Activated CD8-positive, alpha-beta T cell treated with anti-CD3 and anti-CD28 coated beads for 36 hours (primary cell): Measurements from ENCODE around the gene ARHGAP5. TPM values are rescaled to one million over a fixed set of nuclear protein-coding genes. Genes with fewer than 3 reads are reported as not detected.
A peak's percentile ranks its signal among the peaks of the same experiment; 100 is the strongest.

Experiments used
- ATAC-seq: fragments of 200-7000 bp; cut with Tn5 transposase; one replicate; pipeline ENCODE4 v1.10.0; 2021; ENCODE audit warnings: mild to moderate bottlenecking, moderate library complexity
- CTCF ChIA-PET: fragments of 350-600 bp; sonication (Branson Sonifier 250); formaldehyde crosslinking; loops from one replicate; lab custom pipeline; 2021; ENCODE audit warnings: antibody characterized with exemption; lab: Charles Lee
- POLR2A ChIA-PET: fragments of 350-600 bp; sonication (Branson Sonifier 250); formaldehyde crosslinking; loops from one replicate; lab custom pipeline; 2021; ENCODE audit warnings: antibody characterized with exemption; lab: Charles Lee
- DNase-seq: peaks from one replicate; pipeline ENCODE4 v3.0.0-alpha.2; 2020
- H3K27ac Mint-ChIP-seq: one replicate; pipeline ENCODE4 v1.8.0; 2021; ENCODE audit warnings: mild to moderate bottlenecking, mixed read lengths
- H3K27me3 Mint-ChIP-seq: one replicate; pipeline ENCODE4 v1.8.0; 2021; ENCODE audit warnings: mixed read lengths
- H3K36me3 Mint-ChIP-seq: one replicate; pipeline ENCODE4 v1.8.0; 2021; ENCODE audit warnings: low read depth, mixed read lengths
- H3K4me1 Mint-ChIP-seq: one replicate; pipeline ENCODE4 v1.8.0; 2021; ENCODE audit warnings: low read depth, mixed read lengths
- H3K4me3 Mint-ChIP-seq: one replicate; pipeline ENCODE4 v1.8.0; 2021; ENCODE audit warnings: mild to moderate bottlenecking, moderate library complexity, mixed read lengths
- H3K9me3 Mint-ChIP-seq: one replicate; pipeline ENCODE4 v1.8.0; 2021; ENCODE audit warnings: mixed read lengths
- intact Hi-C: fragments of 100-400 bp; cut with micrococcal nuclease; formaldehyde crosslinking; loops from one replicate; pipeline ENCODE4 v1.10.0; 2022
- total RNA-seq, 2 experiments: library from RNA; stranded (reverse); gene quantifications; one replicate each; pipeline ENCODE4 v1.2.3, GENCODE V29; 2021
- TF ChIP-seq, protein P1 (sequence below): fragments of 200-600 bp; IDR thresholded peaks from one replicate; pipeline ENCODE4 v1.8.0; 2022; ENCODE audit warnings: antibody characterized with exemption, mild to moderate bottlenecking

ARHGAP5 gene
- total RNA-seq, 2 experiments from 2014 or later: 32.5 to 36.0 TPM

DNA sequence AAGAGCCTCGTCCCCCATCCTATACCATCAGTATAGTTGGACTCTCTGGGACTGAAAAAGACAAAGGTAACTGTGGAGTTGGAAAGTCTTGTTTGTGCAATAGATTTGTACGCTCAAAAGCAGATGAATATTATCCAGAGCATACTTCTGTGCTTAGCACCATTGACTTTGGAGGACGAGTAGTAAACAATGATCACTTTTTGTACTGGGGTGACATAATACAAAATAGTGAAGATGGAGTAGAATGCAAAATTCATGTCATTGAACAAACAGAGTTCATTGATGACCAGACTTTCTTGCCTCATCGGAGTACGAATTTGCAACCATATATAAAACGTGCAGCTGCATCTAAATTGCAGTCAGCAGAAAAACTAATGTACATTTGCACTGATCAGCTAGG lies 13.6 kb downstream of the ARHGAP5 start:
- H3K4me3 Mint-ChIP-seq: no peak overlapping the region
- no peak for DNase-seq
- TF ChIP-seq, protein P1, sequence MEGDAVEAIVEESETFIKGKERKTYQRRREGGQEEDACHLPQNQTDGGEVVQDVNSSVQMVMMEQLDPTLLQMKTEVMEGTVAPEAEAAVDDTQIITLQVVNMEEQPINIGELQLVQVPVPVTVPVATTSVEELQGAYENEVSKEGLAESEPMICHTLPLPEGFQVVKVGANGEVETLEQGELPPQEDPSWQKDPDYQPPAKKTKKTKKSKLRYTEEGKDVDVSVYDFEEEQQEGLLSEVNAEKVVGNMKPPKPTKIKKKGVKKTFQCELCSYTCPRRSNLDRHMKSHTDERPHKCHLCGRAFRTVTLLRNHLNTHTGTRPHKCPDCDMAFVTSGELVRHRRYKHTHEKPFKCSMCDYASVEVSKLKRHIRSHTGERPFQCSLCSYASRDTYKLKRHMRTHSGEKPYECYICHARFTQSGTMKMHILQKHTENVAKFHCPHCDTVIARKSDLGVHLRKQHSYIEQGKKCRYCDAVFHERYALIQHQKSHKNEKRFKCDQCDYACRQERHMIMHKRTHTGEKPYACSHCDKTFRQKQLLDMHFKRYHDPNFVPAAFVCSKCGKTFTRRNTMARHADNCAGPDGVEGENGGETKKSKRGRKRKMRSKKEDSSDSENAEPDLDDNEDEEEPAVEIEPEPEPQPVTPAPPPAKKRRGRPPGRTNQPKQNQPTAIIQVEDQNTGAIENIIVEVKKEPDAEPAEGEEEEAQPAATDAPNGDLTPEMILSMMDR: no peak
- H3K27ac Mint-ChIP-seq: no peak overlapping the region
- intact Hi-C loops: no loop called here
- peaks cover 32% of the 10 kb centered on the region for H3K36me3 Mint-ChIP-seq
- POLR2A ChIA-PET: no interaction called here
- CTCF ChIA-PET: no interaction called here
- H3K9me3 Mint-ChIP-seq: no peaks in the 10 kb centered on the region
- peaks cover 11% of the 10 kb centered on the region for H3K4me1 Mint-ChIP-seq
- no peaks in the 10 kb centered on the region for H3K27me3 Mint-ChIP-seq
- no peak for ATAC-seq

DNA sequence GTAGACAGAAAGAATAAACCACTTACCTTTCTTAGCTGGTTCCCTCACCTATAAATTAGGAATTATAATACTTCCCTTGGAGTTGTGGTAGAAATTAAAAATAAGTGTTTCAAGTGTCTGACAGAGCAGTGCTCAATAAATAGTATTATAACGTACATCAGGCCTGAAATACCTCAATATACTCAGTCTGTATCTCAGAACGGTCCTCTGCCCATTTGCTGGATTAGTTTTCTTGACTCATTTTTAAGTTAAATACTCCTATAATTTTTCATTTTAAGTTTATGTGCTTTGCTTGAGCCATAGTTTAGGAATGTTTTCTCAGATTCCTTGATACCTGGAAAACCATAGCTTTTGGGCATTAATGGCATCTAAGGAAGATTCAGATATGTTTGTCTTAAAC lies 22.4 kb downstream of the ARHGAP5 start:
- ATAC-seq: no peak
- peaks cover 5% of the 10 kb centered on the region for H3K36me3 Mint-ChIP-seq
- no peak for DNase-seq
- no peak overlapping the region for H3K27ac Mint-ChIP-seq
- TF ChIP-seq, protein P1: no peak
- H3K9me3 Mint-ChIP-seq: no peaks in the 10 kb centered on the region
- no peak overlapping the region for H3K4me3 Mint-ChIP-seq
- H3K27me3 Mint-ChIP-seq: no peaks in the 10 kb centered on the region
- POLR2A ChIA-PET: no interaction called here
- H3K4me1 Mint-ChIP-seq: peaks cover 25% of the 10 kb centered on the region
- CTCF ChIA-PET: interaction anchor here (0.8 to 1.2 kb wide), 2 partner anchors 12 to 100 kb away, joined by 3 to 4 read pairs; no protein-coding TSS in a partner anchor
- intact Hi-C loops: no loop called here

DNA sequence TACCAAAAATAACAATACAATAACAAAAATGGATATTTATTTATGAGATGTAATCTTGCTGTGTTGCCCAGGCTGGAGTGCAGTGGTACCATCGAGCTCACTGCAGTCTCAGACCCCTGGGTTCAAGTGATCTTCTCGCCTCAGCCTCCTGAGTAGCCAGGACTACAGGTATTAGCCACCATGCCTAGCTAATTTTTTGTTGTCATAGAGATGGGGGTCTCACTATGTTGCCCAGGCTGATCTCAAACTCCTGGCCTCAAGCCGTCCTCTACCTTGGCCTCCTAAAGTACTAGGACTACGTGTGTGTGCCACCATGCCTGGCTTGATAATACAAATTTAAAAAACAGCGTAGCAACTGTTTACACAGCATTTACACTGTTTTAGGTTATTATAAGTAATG lies 23.1 kb downstream of the ARHGAP5 start:
- no peak for ATAC-seq
- CTCF ChIA-PET: no interaction called here
- intact Hi-C loops: no loop called here

DNA sequence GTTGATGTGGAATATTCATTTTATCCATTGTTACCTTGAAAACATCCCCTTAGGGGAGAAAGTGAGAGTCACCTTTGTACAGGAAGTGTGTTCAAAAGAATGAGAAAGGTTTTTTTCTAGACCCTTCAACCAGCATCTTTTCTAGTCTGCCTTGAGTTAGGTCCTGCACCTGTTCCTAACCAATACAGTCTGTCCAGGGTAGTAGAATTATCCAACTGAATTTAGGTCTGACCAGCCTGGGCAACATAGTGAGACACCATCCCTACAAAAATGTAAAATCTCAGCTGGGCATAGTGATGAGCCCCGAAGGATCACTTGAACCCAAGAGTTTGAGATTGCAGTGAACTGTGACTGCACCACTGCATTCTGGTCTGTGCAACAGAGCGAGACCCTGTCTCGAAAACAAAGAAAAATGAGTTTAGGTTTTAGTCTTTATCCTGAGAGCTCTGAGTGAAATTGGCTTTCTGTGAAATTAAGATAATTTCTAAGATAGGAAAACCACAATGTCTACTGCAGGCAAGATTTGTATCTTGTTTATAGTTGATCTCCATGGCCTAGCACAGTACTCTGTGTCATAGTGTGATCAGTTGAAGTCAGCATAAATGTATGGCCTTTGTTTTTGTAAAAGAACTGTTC lies 25.2 kb downstream of the ARHGAP5 start:
- peak; percentile 87 for ATAC-seq
- Mint-ChIP-seq H3K4me3 (no peak overlapping the region), H3K4me1 (peaks cover 25% of the 10 kb centered on the region), H3K27me3 (no peaks in the 10 kb centered on the region), H3K36me3 (peaks cover 7% of the 10 kb centered on the region), H3K9me3 (no peaks in the 10 kb centered on the region), H3K27ac (peak overlapping the region; percentile 49)
- TF ChIP-seq, protein P1: no peak
- intact Hi-C loops: no loop called here
- ChIA-PET CTCF (no interaction called here), POLR2A (interaction anchor here (1.2 kb wide), 1 partner anchor 96 kb away, joined by 4 read pairs; no protein-coding TSS in a partner anchor)
- peak; percentile 4 for DNase-seq

More for the DNA sequence above, 23.1 kb downstream of the ARHGAP5 start:
- Mint-ChIP-seq H3K9me3 (no peaks in the 10 kb centered on the region), H3K36me3 (peaks cover 5% of the 10 kb centered on the region), H3K4me3 (no peak overlapping the region), H3K4me1 (peaks cover 25% of the 10 kb centered on the region), H3K27ac (no peak overlapping the region), H3K27me3 (no peaks in the 10 kb centered on the region)
- TF ChIP-seq, protein P1: no peak
- POLR2A ChIA-PET: no interaction called here
- DNase-seq: no peak

DNA sequence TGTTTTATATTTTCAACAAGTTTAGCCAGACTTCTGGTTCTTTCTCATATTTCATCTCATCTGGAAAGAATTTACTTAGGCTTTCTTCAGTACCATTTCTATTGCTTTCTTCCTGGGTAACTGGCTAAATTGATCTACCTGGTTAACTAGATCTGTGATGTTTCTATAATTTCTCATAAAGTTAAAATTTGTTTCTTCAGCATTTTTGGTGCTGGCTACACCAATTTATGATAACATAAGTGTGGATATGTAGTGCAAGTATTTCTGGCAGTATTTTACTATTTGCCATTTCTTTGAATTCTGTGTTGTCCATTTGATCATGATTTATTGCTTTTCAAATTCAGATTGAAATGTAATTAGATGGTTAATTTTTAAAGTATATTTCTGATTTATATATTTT lies 25.9 kb downstream of the ARHGAP5 start:
- TF ChIP-seq, protein P1: no peak
- no peak overlapping the region for H3K4me3 Mint-ChIP-seq
- CTCF ChIA-PET: no interaction called here
- peaks cover 25% of the 10 kb centered on the region for H3K4me1 Mint-ChIP-seq
- H3K9me3 Mint-ChIP-seq: no peaks in the 10 kb centered on the region
- peaks cover 7% of the 10 kb centered on the region for H3K36me3 Mint-ChIP-seq
- no peaks in the 10 kb centered on the region for H3K27me3 Mint-ChIP-seq
- intact Hi-C loops: no loop called here
- POLR2A ChIA-PET: interaction anchor here (1.2 kb wide), 1 partner anchor 95 kb away, joined by 4 read pairs; no protein-coding TSS in a partner anchor
- DNase-seq (no peak), ATAC-seq (no peak)
- H3K27ac Mint-ChIP-seq: no peak overlapping the region
